Mammary epithelial cell (primary cell): ENCODE data around the gene KCNJ15.

Source experiments
- EZH2 ChIP-seq: IDR thresholded peaks from 2 replicates; pipeline ENCODE4 v1.6.1; 2012; ENCODE audit warnings: low read length, inconsistent platforms, borderline replicate concordance
- TF ChIP-seq, protein P1 (sequence below), 2 donors: IDR thresholded peaks in 1 of 2; conservative IDR thresholded peaks in 1 of 2; 2 replicates each; pipeline ENCODE4 v1.5.1; 2011 to 2012; ENCODE audit warnings: inconsistent platforms in 2 of 2, low read length in 2 of 2, mild to moderate bottlenecking in 2 of 2, control low read depth in 1 of 2, low read depth in 1 of 2; ENCODE audit not compliant: insufficient read depth in 1 of 2; ENCODE audit errors: extremely low read depth in 1 of 2

DNA sequence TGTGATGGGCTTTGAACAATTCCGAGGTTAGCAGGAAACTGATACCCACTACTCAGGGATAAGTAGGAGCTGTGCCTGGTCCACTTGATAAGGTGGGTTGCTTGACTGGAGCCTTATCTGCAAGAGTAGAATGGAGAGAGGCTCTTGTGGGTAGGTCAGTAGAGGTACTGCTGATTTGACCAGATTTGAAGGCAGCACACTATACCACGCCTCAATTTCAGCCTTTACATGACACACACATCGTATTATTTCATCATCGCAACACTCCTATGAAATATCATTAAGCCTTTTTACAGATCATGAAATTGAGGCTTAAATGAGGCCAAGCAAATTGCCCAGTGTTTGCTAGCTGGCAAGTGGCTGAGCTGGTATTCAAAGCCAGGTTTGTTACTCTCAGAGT is 69.6 kb downstream of the KCNJ15 start:
- TF ChIP-seq, protein P1, sequence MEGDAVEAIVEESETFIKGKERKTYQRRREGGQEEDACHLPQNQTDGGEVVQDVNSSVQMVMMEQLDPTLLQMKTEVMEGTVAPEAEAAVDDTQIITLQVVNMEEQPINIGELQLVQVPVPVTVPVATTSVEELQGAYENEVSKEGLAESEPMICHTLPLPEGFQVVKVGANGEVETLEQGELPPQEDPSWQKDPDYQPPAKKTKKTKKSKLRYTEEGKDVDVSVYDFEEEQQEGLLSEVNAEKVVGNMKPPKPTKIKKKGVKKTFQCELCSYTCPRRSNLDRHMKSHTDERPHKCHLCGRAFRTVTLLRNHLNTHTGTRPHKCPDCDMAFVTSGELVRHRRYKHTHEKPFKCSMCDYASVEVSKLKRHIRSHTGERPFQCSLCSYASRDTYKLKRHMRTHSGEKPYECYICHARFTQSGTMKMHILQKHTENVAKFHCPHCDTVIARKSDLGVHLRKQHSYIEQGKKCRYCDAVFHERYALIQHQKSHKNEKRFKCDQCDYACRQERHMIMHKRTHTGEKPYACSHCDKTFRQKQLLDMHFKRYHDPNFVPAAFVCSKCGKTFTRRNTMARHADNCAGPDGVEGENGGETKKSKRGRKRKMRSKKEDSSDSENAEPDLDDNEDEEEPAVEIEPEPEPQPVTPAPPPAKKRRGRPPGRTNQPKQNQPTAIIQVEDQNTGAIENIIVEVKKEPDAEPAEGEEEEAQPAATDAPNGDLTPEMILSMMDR (conservative IDR thresholded peaks at IDR 0.05 in 1 of 2, IDR thresholded peaks at IDR 0.05 in 1 of 2; ENCODE audit: extremely low read depth in 1 of 2, insufficient read depth in 1 of 2, low read depth in 1 of 2, low read length in 2 of 2) = no peak
- no peak for TF ChIP-seq EZH2
